Neural crest cell (in vitro differentiated cells): ENCODE data around the gene IFT122. TPM values are rescaled to one million over a fixed set of nuclear protein-coding genes. Genes with fewer than 3 reads are reported as not detected.

Source experiments
- DNase-seq: peaks from one replicate; pipeline ENCODE4 v3.0.0; 2021; ENCODE audit warnings: low read depth, mixed read lengths, low spot score
- H3K27ac Mint-ChIP-seq: one replicate; pipeline ENCODE4 v1.8.0; 2021; ENCODE audit warnings: mild to moderate bottlenecking, mixed read lengths; ENCODE audit not compliant: unreplicated experiment
- H3K27me3 Mint-ChIP-seq: 2 replicates; pipeline ENCODE4 v1.8.0; 2021; ENCODE audit warnings: low read depth, mild to moderate bottlenecking, mixed read lengths
- H3K36me3 Mint-ChIP-seq: 2 replicates; pipeline ENCODE4 v1.8.0; 2021; ENCODE audit warnings: low read depth, mild to moderate bottlenecking, mixed read lengths
- H3K4me1 Mint-ChIP-seq: 2 replicates; pipeline ENCODE4 v1.8.0; 2021; ENCODE audit warnings: mixed read lengths
- H3K4me3 Mint-ChIP-seq: one replicate; pipeline ENCODE4 v1.8.0; 2021; ENCODE audit warnings: mild to moderate bottlenecking, mixed read lengths
- H3K9me3 Mint-ChIP-seq: 2 replicates; pipeline ENCODE4 v1.8.0; 2021; ENCODE audit warnings: mixed read lengths
- CTCF ChIP-seq: fragments of 200-600 bp; sonication (generic); conservative IDR thresholded peaks from 2 replicates; pipeline ENCODE4 v1.5.0; 2021; ENCODE audit warnings: antibody characterized with exemption, mild to moderate bottlenecking
- total RNA-seq: library from RNA; stranded (reverse); gene quantifications from 2 replicates; pipeline ENCODE4 v1.2.1, GENCODE V29; 2021

The IFT122 gene
- total RNA-seq, 1 donor from 2014 or later, result 44.9 TPM

- no peaks in the 10 kb centered on the region for H3K27me3 Mint-ChIP-seq
- no peak for TF ChIP-seq CTCF
- no peaks in the 10 kb centered on the region for H3K9me3 Mint-ChIP-seq
- peaks cover 8% of the 10 kb centered on the region for H3K36me3 Mint-ChIP-seq
- DNase-seq, result no peak
- H3K4me1 Mint-ChIP-seq, result peaks cover 2% of the 10 kb centered on the region
- H3K27ac Mint-ChIP-seq, result no peak overlapping the region
- H3K4me3 Mint-ChIP-seq, result no peak overlapping the region
These were observed 29.0 kb downstream of the IFT122 start for GRCh38 chr3:129469026-129469425.

- Mint-ChIP-seq H3K4me1 (no peaks in the 10 kb centered on the region), H3K4me3 (no peak overlapping the region), H3K27ac (no peak overlapping the region), H3K27me3 (no peaks in the 10 kb centered on the region), H3K36me3 (peaks cover 8% of the 10 kb centered on the region), H3K9me3 (no peaks in the 10 kb centered on the region)
- TF ChIP-seq CTCF, result no peak
- DNase-seq, result no peak
These were observed 30.8 kb downstream of the IFT122 start for GRCh38 chr3:129470861-129471260.

- Mint-ChIP-seq H3K4me3 (no peak overlapping the region), H3K4me1 (no peaks in the 10 kb centered on the region), H3K27me3 (no peaks in the 10 kb centered on the region), H3K36me3 (peaks cover 16% of the 10 kb centered on the region), H3K27ac (no peak overlapping the region), H3K9me3 (no peaks in the 10 kb centered on the region)
- TF ChIP-seq CTCF, result no peak
- no peak for DNase-seq
These were observed 33.2 kb downstream of the IFT122 start for GRCh38 chr3:129473067-129473768.

- TF ChIP-seq CTCF, result no peak
- H3K27ac Mint-ChIP-seq, result no peak overlapping the region
- H3K27me3 Mint-ChIP-seq, result no peaks in the 10 kb centered on the region
These were observed 33.7 kb downstream of the IFT122 start for GRCh38 chr3:129473769-129474152.

GRCh38 chr3:129474984-129475804 lies 35.2 kb downstream of the IFT122 start:
- Mint-ChIP-seq H3K27ac (no peak overlapping the region), H3K9me3 (no peaks in the 10 kb centered on the region), H3K27me3 (no peaks in the 10 kb centered on the region), H3K4me1 (no peaks in the 10 kb centered on the region), H3K4me3 (no peak overlapping the region), H3K36me3 (peaks cover 13% of the 10 kb centered on the region)
- DNase-seq, result no peak
- TF ChIP-seq CTCF, result no peak

More at GRCh38 chr3:129473769-129474152, 33.7 kb downstream of the IFT122 start:
- H3K4me3 Mint-ChIP-seq, result no peak overlapping the region
- DNase-seq, result no peak
- H3K9me3 Mint-ChIP-seq, result no peaks in the 10 kb centered on the region
- peaks cover 16% of the 10 kb centered on the region for H3K36me3 Mint-ChIP-seq
- H3K4me1 Mint-ChIP-seq, result no peaks in the 10 kb centered on the region
